ENCODE measurements around the gene MACROH2A1. TPM values are rescaled to one million over a fixed set of nuclear protein-coding genes. Genes with fewer than 3 reads are reported as not detected.

Gene MACROH2A1
- total RNA-seq, 1 donor from 2014 or later: 119 TPM

GRCh38 chr5:135326296-135327254 lies 72.5 kb downstream of the MACROH2A1 start:
- ATAC-seq: no peak
- no peak for DNase-seq
- intact Hi-C loops (cut with micrococcal nuclease): no loop called here

GRCh38 chr5:135324897-135325650 lies 74.0 kb downstream of the MACROH2A1 start:
- intact Hi-C loops (cut with micrococcal nuclease): no loop called here
- ATAC-seq: no peak
- DNase-seq: no peak

DNA sequence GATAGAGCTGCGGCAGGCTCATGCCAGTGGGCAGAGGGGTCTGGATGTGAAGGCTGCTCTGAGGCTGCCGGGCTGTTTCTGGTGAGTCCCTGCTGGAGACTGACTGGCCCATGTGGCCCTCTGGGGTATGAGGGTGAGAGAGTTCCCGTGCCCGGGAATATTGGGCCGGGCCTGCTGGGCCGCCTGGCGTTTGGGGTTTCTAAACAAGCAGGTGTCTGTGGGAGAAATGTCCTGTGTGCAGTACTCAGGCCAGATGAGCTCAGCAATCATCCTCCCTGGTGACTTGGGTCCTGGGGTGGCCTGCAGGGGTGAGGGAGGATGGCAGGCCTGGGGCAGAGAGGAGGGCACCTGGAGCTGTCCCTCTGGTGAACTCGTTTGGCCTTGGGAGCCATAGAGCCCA lies 74.9 kb downstream of the MACROH2A1 start:
- intact Hi-C loops (cut with micrococcal nuclease): no loop called here
- ATAC-seq (no peak), DNase-seq (no peak)

DNA sequence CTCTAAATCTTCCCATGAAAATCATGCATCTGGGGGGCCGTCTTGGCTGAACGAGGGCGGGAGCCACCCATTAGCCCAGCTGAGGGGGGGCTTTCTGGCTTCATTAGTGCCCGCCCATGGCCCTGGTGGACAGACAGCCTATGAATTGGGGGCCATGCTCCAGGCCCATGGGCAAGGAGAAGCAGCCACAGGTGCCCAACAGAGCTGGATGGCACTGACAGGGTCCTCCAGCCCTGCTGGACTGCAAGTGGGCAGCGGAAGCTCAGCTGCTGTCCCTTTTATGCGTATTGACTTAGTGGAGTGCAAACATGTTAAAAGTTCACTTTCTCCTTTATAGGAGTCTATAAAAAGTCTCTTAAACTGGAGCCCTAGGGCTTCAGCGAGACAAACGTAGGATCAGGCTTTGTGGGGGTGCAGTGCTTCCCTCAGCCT lies 75.3 kb downstream of the MACROH2A1 start:
- intact Hi-C loops (cut with micrococcal nuclease): no loop called here
- DNase-seq: no peak

GRCh38 chr5:135323227-135323626 lies 75.8 kb downstream of the MACROH2A1 start:
- ATAC-seq (no peak), DNase-seq (no peak)
- intact Hi-C loops (cut with micrococcal nuclease): no loop called here

More for the DNA sequence above, 75.3 kb downstream of the MACROH2A1 start:
- no peak for ATAC-seq

DNA sequence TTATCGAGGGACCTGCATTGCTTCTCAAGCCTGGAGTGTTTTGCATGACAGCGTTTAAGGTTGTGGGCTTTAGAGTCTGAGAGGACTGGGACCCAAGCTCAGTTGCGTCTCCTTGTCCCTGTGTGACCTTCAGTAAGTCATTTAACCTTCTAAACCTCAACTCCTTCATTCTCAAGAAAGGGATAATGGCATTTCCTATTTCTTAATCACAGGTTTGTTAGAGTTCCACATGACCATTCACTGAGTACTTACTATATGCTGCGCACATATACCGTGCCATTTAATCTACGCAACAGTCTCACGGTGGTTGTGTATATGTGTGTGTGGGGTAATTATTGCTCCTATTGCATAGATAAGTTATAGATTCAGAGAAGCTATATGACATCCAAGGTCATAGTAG lies 76.3 kb downstream of the MACROH2A1 start:
- ATAC-seq (no peak), DNase-seq (no peak)
- intact Hi-C loops (cut with micrococcal nuclease): no loop called here

- intact Hi-C loops (cut with micrococcal nuclease): no loop called here
- ATAC-seq: no peak
- DNase-seq: no peak
Observed at GRCh38 chr5:135322271-135322670, 76.8 kb downstream of the MACROH2A1 start.

- DNase-seq (no peak), ATAC-seq (no peak)
Observed at GRCh38 chr5:135320718-135321484, 78.1 kb downstream of the MACROH2A1 start.

GRCh38 chr5:135319928-135320606 lies 79.0 kb downstream of the MACROH2A1 start:
- ATAC-seq (no peak), DNase-seq (no peak)
- intact Hi-C loops (cut with micrococcal nuclease): no loop called here

More at GRCh38 chr5:135320718-135321484, 78.1 kb downstream of the MACROH2A1 start:
- intact Hi-C loops (cut with micrococcal nuclease): no loop called here

DNA sequence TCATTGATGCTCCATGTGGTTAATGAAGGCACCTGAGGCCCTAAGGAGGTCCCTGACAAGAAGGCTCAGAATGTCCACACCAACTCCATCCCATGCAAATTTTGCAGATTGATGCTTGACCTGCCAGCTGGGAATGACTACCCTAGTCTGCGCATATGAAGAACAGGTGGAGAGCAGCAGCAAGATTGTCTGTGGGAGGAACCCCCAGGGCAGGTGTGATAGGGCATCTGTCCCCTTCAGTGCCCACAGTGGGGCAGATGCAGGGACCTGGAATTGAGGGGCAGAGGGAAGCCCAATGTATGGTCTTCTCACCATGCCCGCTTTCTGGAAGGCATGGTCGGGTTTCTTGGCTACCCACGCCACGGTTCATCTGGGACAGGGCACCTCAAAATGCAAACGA lies 79.6 kb downstream of the MACROH2A1 start:
- ATAC-seq (no peak), DNase-seq (no peak)
- intact Hi-C loops (cut with micrococcal nuclease): no loop called here

DNA sequence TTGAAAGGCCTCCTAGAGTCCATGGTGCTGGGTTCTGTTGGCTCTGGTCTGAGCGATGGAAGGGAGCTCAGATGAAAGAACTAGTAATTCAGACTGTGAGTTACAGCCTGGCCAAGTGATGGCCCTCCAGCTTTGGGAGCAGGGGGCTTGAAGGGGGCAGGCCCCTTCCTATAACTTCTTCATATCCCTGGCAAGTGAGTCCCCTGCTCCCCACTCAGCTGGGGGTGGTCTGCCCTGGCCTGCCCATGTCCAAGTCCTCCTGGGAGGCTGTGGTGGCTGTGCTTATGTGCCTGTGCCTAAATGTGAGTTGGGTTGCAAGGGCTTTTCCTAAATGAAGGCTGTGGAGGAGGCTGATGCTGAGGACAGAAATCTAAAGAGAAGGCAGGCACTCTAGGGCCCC lies 80.1 kb downstream of the MACROH2A1 start:
- intact Hi-C loops (cut with micrococcal nuclease): no loop called here
- no peak for ATAC-seq
- no peak for DNase-seq

GRCh38 chr5:135318037-135318436 lies 81.0 kb downstream of the MACROH2A1 start:
- intact Hi-C loops (cut with micrococcal nuclease): no loop called here
- no peak for ATAC-seq
- DNase-seq: no peak

- intact Hi-C loops (cut with micrococcal nuclease): no loop called here
- DNase-seq (no peak), ATAC-seq (no peak)
Observed at GRCh38 chr5:135317286-135317685, 81.7 kb downstream of the MACROH2A1 start.

DNA sequence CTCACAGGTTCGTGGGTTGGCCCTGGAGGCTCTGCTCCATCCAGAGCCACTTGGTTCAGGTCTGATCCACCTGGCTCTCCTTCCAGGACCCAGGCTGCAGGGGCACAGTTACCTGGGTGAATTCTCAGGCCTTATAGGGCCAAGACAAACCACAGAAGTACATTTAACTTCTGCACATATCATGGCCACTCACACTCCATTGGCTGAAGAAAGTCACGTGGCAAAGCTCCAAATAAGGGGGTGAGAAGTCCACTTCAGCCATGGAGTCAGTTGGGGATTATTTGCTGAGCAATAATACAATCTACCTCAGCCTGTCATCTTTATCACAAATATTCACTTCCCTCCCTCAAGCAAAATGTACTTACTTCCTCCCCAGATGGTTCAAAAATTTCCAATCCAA lies 83.6 kb downstream of the MACROH2A1 start:
- no peak for DNase-seq
- no peak for ATAC-seq
- intact Hi-C loops (cut with micrococcal nuclease): no loop called here

DNA sequence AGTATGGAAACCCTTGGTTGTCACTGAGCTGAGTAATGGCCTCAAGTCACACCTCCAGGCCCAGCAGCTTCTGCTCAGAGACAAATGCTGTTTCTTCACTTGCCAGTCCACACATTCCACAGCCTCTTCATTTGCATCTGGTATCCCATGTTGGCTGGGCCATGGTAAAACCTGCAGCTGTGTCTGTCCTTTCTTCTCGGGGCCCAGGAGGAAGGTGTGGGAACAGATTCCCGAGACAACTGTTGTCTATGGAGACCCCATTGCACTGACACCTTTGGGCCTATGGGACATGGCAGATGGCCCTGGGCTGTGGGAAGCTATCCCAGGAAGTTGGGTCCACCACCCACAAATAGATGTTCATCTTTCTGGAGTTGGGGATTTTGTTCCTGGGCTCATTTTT lies 85.1 kb downstream of the MACROH2A1 start:
- DNase-seq (no peak), ATAC-seq (no peak)
- intact Hi-C loops (cut with micrococcal nuclease): no loop called here

DNA sequence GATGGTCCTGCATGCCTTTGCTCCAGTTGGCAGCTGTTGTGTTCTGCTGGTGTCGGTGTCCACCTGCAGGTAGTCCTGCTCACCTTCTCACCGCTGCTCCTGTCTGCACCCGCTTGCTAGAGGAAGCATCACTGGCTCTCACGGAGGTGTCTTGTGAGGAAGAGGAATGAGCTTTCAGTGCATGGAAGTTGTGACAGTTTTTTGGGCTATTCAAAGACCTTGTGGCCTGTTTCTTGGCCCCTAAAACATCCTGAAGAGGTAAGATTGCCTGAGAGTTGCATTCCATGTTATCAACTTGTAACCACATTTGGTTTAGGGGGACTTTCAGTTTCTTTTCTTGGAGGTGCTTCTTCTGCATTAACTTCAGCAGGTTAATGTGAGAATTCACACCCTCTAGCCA lies 85.6 kb downstream of the MACROH2A1 start:
- intact Hi-C loops (cut with micrococcal nuclease): no loop called here
- no peak for DNase-seq
- ATAC-seq: no peak

GRCh38 chr5:135312255-135312935 lies 86.6 kb downstream of the MACROH2A1 start:
- DNase-seq: no peak
- intact Hi-C loops (cut with micrococcal nuclease): no loop called here
- no peak for ATAC-seq

DNA sequence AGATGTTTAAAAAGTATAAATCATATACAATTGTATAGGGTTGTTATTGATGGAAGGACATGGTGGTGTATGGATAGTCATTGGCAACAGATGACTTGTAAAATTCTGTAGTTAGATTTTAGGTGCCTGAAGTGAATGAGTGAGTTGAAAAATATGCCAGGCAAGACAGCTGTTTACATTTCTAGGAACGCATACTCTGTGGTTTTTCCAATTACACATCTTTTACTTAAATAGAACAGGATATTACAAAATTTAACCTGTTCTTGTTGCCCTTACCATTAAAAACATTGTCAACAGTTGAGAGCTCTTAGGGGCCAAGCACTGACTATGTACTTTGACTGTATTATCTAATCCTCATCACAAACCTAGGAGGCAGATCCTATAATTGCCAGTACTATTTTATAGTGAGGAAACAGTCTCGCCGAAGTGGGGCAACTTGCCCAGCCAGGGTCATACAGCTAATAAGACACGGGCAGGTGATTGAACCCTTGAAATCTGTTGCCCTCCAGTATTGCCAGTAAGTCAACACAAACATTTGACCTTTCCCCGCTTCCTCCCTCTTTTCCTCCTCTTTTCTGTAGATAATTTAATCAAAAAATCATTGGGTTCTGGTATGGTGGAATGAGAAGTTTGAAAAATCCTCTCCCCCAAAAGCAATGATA lies 88.6 kb downstream of the MACROH2A1 start:
- intact Hi-C loops (cut with micrococcal nuclease): no loop called here
- ATAC-seq (no peak), DNase-seq (no peak)

All from left ventricle myocardium superior (tissue), 1 donor.